K562 (cell line): ENCODE data around the gene PIKFYVE. TPM values are rescaled to one million over a fixed set of nuclear protein-coding genes. Genes with fewer than 3 reads are reported as not detected.

Experiments used
- ATAC-seq: fragments of 200-7000 bp; cut with Tn5 transposase; 3 replicates; pipeline ENCODE4 v1.9.1; 2020; ENCODE audit warnings: moderate library complexity
- BruUV-seq: library from RNA; stranded (reverse); fragments of 400-500 nt; replicated peaks from 2 replicates; lab custom pipeline; 2021; lab: Mats Ljungman, UMichigan
- CTCF ChIA-PET: fragments of 300-600 bp; formaldehyde crosslinking; extraction: SDS; loops from one replicate; lab custom pipeline; 2021; ENCODE audit warnings: low intra/inter-chr PET ratio; lab: Yijun Ruan, JAX
- POLR2A ChIA-PET: fragments of 300-600, 350-650 bp; sonication (Branson Sonifier 250); formaldehyde crosslinking; extraction: SDS; loops from one replicate; lab custom pipeline; 2021; ENCODE audit warnings: antibody characterized with exemption, inconsistent platforms; lab: Yijun Ruan, JAX
- DNase-seq, 4 experiments: peaks; one replicate each; pipeline versions ENCODE4 v3.0.0 to v3.0.0-alpha.2; 2011 to 2018; ENCODE audit warnings: low spot score in 3 of 4, mixed read lengths in 3 of 4; ENCODE audit errors: extremely low read depth in 1 of 4
- FAIRE-seq: peaks from 2 replicates; lab custom pipeline; 2011; peaks lifted over from hg19 to GRCh38; lab: Jason Lieb, UNC
- H2AFZ ChIP-seq: 2 replicates; pipeline ENCODE4 v1.6.0; 2011; ENCODE audit warnings: low read depth, low read length, control low read depth, inconsistent platforms
- H3K27ac ChIP-seq: fragments of 200-600 bp; 3 replicates; pipeline ENCODE4 v1.8.0; 2011; ENCODE audit warnings: low read depth, mild to moderate bottlenecking, control low read depth, inconsistent platforms, low read length, moderate library complexity, mixed read lengths; ENCODE audit errors: extremely low read depth
- H3K27me3 ChIP-seq, 2 experiments: fragments of 300-600 bp in 1 of 2; 2 replicates in 1 of 2; 3 replicates in 1 of 2; pipeline versions ENCODE4 v1.6.0 to v1.8.0; 2011; ENCODE audit warnings: inconsistent platforms in 2 of 2, low read length in 2 of 2, mild to moderate bottlenecking in 1 of 2, mixed read lengths in 1 of 2, moderate library complexity in 1 of 2; ENCODE audit not compliant: control insufficient read depth in 2 of 2, insufficient read depth in 2 of 2
- H3K36me3 ChIP-seq: fragments of 300-600 bp; 3 replicates; pipeline ENCODE4 v1.8.0; 2011; ENCODE audit warnings: mild to moderate bottlenecking, low read length, inconsistent platforms; ENCODE audit not compliant: control insufficient read depth, insufficient read depth
- H3K4me1 ChIP-seq, 2 experiments: fragments of 200-600 bp in 1 of 2; replicated peaks in 1 of 2; 2 replicates in 1 of 2; 3 replicates in 1 of 2; pipeline versions ENCODE4 v1.5.1 to v1.8.0; 2011; ENCODE audit warnings: inconsistent platforms in 2 of 2, low read length in 2 of 2, mild to moderate bottlenecking in 1 of 2, mixed read lengths in 1 of 2, moderate library complexity in 1 of 2; ENCODE audit not compliant: control insufficient read depth in 2 of 2, insufficient read depth in 2 of 2
- H3K4me2 ChIP-seq: 2 replicates; pipeline ENCODE4 v1.6.1; 2011; ENCODE audit warnings: low read length, control low read depth, inconsistent platforms, mixed read lengths; ENCODE audit not compliant: insufficient read depth
- H3K4me3 ChIP-seq: fragments of 200-600 bp; sonication (generic), shearing (Covaris generic); 2 replicates; pipeline ENCODE4 v1.5.1; 2016; ENCODE audit warnings: control low read depth, inconsistent platforms
- H3K79me2 ChIP-seq: fragments of 200-600 bp; 3 replicates; pipeline ENCODE4 v1.8.0; 2011; ENCODE audit warnings: low read length, inconsistent platforms; ENCODE audit not compliant: control insufficient read depth, insufficient read depth
- H3K9ac ChIP-seq, 2 experiments: 2 replicates each; pipeline versions ENCODE4 v1.6.0 to v1.6.1; 2011; ENCODE audit warnings: low read depth in 2 of 2, low read length in 2 of 2, control low read depth in 1 of 2, inconsistent platforms in 1 of 2, mild to moderate bottlenecking in 1 of 2, mixed read lengths in 1 of 2; ENCODE audit not compliant: insufficient read depth in 1 of 2
- H3K9me1 ChIP-seq: one replicate; pipeline ENCODE4 v1.6.0; 2011; ENCODE audit warnings: inconsistent platforms, mild to moderate bottlenecking, low read length, moderate library complexity; ENCODE audit not compliant: control insufficient read depth, insufficient read depth
- H3K9me3 ChIP-seq: replicated peaks from 2 replicates; pipeline ENCODE4 v1.5.1; 2011; ENCODE audit warnings: low read depth, low read length, inconsistent platforms; ENCODE audit not compliant: control insufficient read depth, insufficient read depth
- H4K20me1 ChIP-seq: replicated peaks from 2 replicates; pipeline ENCODE4 v1.6.1; 2011; ENCODE audit warnings: low read length, inconsistent platforms, mixed read lengths; ENCODE audit not compliant: control insufficient read depth, insufficient read depth
- HNRNPL ChIP-seq: fragments of 200-400 bp; formaldehyde crosslinking; IDR thresholded peaks from 2 replicates; pipeline ENCODE4 v1.6.1; 2017; ENCODE audit warnings: low read depth, mild to moderate bottlenecking, low read length
- IFI16 ChIP-seq: fragments of 250-450 bp; sonication (Bioruptor Pico); IDR thresholded peaks from 2 replicates; pipeline ENCODE4 v2.1.2; 2022; ENCODE audit warnings: mild to moderate bottlenecking, inconsistent platforms
- KHSRP ChIP-seq: fragments of 450-650 bp; IDR thresholded peaks from 2 replicates; pipeline ENCODE4 v1.6.1; 2017
- MYBL2 ChIP-seq, 2 experiments: fragments of 450-650 bp in 1 of 2; sonication (generic) in 1 of 2; formaldehyde crosslinking in 1 of 2; IDR thresholded peaks; 2 replicates each; pipeline versions ENCODE4 v1.6.1 to v1.8.1; 2017 to 2022; ENCODE audit warnings: borderline replicate concordance in 1 of 2, inconsistent platforms in 1 of 2, low read depth in 1 of 2, mild to moderate bottlenecking in 1 of 2, missing genetic modification reagents in 1 of 2, moderate library complexity in 1 of 2
- SMC3 ChIP-seq: conservative IDR thresholded peaks from 2 replicates; pipeline ENCODE4 v1.6.1; 2011; ENCODE audit warnings: low read depth, low read length, improper control_type of control experiment; ENCODE audit not compliant: insufficient read depth
- SPI1 ChIP-seq: IDR thresholded peaks from 2 replicates; pipeline ENCODE4 v1.6.1; 2011; ENCODE audit warnings: low read depth, low read length, control low read depth, borderline replicate concordance
- WGBS: fragments of 100-300 bp; shearing (Covaris generic); methylation state at CpG from one replicate; pipeline ENCODE4 v1.1.6; 2016; ENCODE audit warnings: low coverage, mixed read lengths; ENCODE audit not compliant: insufficient coverage; ENCODE audit errors: missing lambda C conversion rate; 5-methylcytosine and 5-hydroxymethylcytosine counted together
- in situ Hi-C: fragments of 300-500 bp; cut with MboI; formaldehyde crosslinking; loops from 4 replicates; pipeline ENCODE4 v1.15.0; 2018; ENCODE audit warnings: inconsistent platforms, mixed read lengths
- intact Hi-C: fragments of 100-400 bp; cut with micrococcal nuclease; formaldehyde crosslinking; loops from 2 replicates; pipeline ENCODE4 v1.14.2; 2022
- polyA plus RNA-seq, 8 experiments: library from polyadenylated mRNA; depleted of rRNA in 4 of 8; stranded (reverse) in 5 of 8; unstranded in 3 of 8; fragments of >200 nt; fragmentation: Nextera tagmentation in 2 of 8; fragmentation: Illumina TruSeq in 1 of 8; extraction: Ambion mirVana in 2 of 8; extraction: Trizol in 1 of 8; gene quantifications; 2 replicates each; pipeline versions ENCODE4 v1.2.1 to v1.2.3, GENCODE V29; 2011 to 2014; ENCODE audit warnings: inconsistent platforms in 1 of 8, missing spikeins in 1 of 8
- total RNA-seq, 7 experiments: library from RNA; depleted of rRNA in 6 of 7; stranded (reverse); fragments of >200 nt in 6 of 7; fragmentation: Illumina TruSeq in 2 of 7; extraction: Trizol in 2 of 7; gene quantifications; 2 replicates each; pipeline versions ENCODE4 v1.2.1 to v1.2.3, GENCODE V29; 2011 to 2021; ENCODE audit warnings: low replicate concordance in 1 of 7
- TF ChIP-seq, protein P1 (sequence below), 3 experiments: IDR thresholded peaks in 2 of 3; conservative IDR thresholded peaks in 1 of 3; 2 replicates each; pipeline ENCODE4 v1.5.1; 2011 to 2012; ENCODE audit warnings: low read length in 3 of 3, mild to moderate bottlenecking in 3 of 3, control low read depth in 2 of 3, improper control_type of control experiment in 1 of 3, inconsistent platforms in 1 of 3, low read depth in 1 of 3, mixed read lengths in 1 of 3, moderate library complexity in 1 of 3; ENCODE audit not compliant: insufficient read depth in 2 of 3
- TF ChIP-seq, protein P2 (sequence below): sonication (generic); formaldehyde crosslinking; IDR thresholded peaks from 2 replicates; pipeline ENCODE4 v1.8.0; 2022; ENCODE audit warnings: mild to moderate bottlenecking, missing genetic modification reagents, borderline replicate concordance
- TF ChIP-seq, protein P3 (sequence below): IDR thresholded peaks from 2 replicates; pipeline ENCODE4 v1.6.1; 2012; ENCODE audit warnings: low read depth, low read length, improper control_type of control experiment, borderline replicate concordance
- TF ChIP-seq, protein P4 (sequence below): conservative IDR thresholded peaks from 2 replicates; pipeline ENCODE4 v1.6.1; 2011; ENCODE audit warnings: low read depth, mild to moderate bottlenecking, low read length; ENCODE audit not compliant: control insufficient read depth
- TF ChIP-seq, protein P5 (sequence below): sonication (generic); formaldehyde crosslinking; IDR thresholded peaks from 2 replicates; pipeline ENCODE4 v1.8.0; 2022; ENCODE audit warnings: missing genetic modification reagents, mild to moderate bottlenecking, borderline replicate concordance

Gene PIKFYVE
- total and polyA plus RNA-seq, 9 of the 15 experiments (the other 6 are each of a cell fraction or from before 2014, with no cell fraction given): 3.6 to 25.6 (median 16.7) TPM

DNA sequence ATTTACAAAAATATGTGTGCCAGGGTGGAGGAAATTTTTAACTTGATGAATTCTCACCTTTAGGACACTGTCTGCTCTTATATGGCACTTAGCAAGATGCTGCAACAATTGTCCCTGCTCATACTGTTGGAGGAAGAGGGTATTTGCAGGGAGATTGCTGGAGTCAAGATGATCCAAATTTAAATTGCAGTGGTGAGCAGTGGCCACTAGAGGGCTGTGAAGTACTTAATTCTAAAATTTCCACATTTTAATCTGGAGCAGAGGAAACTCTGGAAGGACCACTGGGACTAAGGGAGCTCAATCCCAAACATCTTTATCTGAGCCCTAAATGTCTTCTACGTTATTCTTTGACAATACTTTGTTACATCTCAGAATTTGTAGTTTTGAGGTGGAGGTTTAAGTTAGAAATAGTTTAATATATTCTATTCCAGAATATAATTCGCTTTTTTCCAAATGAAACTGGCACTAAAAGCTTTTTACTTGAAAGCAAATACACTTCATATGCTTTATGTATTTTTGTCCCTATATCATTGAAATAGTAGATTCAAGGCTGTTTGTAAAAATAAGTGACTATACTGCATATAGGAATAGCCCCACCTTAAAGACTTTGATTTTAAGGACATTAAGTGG, 107.5 kb downstream of the PIKFYVE start:
- H2AFZ ChIP-seq: no peak overlapping the region
- H3K4me1 ChIP-seq: peaks cover 0 to 12% of the 10 kb centered on the region in 2 experiments; a peak in 2 of 5 replicates
- H3K4me3 ChIP-seq: no peak overlapping the region
- peak; percentile 73 for FAIRE-seq
- DNase-seq: peak; percentile 31 to 45 (median 34)
- H3K79me2 ChIP-seq: no peaks in the 10 kb centered on the region
- no peak overlapping the region for H3K9ac ChIP-seq
- peak; percentile 72 for ATAC-seq
- no peak overlapping the region for H3K4me2 ChIP-seq
- no peaks in the 10 kb centered on the region for H3K36me3 ChIP-seq
- no TSS peak for BruUV-seq
- ChIA-PET CTCF (interaction anchor here (0.5 kb wide), 1 partner anchor 713 kb away, joined by 3 read pairs; no protein-coding TSS in a partner anchor), POLR2A (no interaction called here)
- H3K9me1 ChIP-seq: no peaks in the 10 kb centered on the region
- intact Hi-C loops: loop anchor here (1.0 to 10.0 kb wide), 2 partner anchors 199 to 271 kb away; no protein-coding TSS in a partner anchor
- WGBS: 32% methylated on average over 2 of the region's 2 CpGs
- H3K27me3 ChIP-seq: no peaks in the 10 kb centered on the region
- in situ Hi-C loops: no loop called here
- H3K27ac ChIP-seq: no peak overlapping the region
- no peaks in the 10 kb centered on the region for H4K20me1 ChIP-seq
- H3K9me3 ChIP-seq: no peaks in the 10 kb centered on the region
- TF ChIP-seq SPI1 (no peak), KHSRP (no peak), HNRNPL (no peak), SMC3 (0 out of 2 replicates have a peak, but pooled peaks have one; percentile 24), IFI16 (CRISPR knock-in tag) (no peak), MYBL2 (IDR thresholded peaks at IDR 0.05; ENCODE audit: low read depth) (no peak), MYBL2 (CRISPR knock-in tag; IDR thresholded peaks at IDR 0.05; ENCODE audit: borderline replicate concordance) (no peak)
- TF ChIP-seq, protein P1, sequence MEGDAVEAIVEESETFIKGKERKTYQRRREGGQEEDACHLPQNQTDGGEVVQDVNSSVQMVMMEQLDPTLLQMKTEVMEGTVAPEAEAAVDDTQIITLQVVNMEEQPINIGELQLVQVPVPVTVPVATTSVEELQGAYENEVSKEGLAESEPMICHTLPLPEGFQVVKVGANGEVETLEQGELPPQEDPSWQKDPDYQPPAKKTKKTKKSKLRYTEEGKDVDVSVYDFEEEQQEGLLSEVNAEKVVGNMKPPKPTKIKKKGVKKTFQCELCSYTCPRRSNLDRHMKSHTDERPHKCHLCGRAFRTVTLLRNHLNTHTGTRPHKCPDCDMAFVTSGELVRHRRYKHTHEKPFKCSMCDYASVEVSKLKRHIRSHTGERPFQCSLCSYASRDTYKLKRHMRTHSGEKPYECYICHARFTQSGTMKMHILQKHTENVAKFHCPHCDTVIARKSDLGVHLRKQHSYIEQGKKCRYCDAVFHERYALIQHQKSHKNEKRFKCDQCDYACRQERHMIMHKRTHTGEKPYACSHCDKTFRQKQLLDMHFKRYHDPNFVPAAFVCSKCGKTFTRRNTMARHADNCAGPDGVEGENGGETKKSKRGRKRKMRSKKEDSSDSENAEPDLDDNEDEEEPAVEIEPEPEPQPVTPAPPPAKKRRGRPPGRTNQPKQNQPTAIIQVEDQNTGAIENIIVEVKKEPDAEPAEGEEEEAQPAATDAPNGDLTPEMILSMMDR (IDR thresholded peaks at IDR 0.05 in 2 of 3, conservative IDR thresholded peaks at IDR 0.05 in 1 of 3; ENCODE audit: insufficient read depth in 2 of 3, low read depth in 1 of 3, low read length in 3 of 3): peak; percentile 46 to 66 (median 64); a peak in 5 of 6 replicates
- TF ChIP-seq, protein P2, sequence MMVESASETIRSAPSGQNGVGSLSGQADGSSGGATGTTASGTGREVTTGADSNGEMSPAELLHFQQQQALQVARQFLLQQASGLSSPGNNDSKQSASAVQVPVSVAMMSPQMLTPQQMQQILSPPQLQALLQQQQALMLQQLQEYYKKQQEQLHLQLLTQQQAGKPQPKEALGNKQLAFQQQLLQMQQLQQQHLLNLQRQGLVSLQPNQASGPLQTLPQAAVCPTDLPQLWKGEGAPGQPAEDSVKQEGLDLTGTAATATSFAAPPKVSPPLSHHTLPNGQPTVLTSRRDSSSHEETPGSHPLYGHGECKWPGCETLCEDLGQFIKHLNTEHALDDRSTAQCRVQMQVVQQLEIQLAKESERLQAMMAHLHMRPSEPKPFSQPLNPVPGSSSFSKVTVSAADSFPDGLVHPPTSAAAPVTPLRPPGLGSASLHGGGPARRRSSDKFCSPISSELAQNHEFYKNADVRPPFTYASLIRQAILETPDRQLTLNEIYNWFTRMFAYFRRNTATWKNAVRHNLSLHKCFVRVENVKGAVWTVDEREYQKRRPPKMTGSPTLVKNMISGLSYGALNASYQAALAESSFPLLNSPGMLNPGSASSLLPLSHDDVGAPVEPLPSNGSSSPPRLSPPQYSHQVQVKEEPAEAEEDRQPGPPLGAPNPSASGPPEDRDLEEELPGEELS: no peak
- TF ChIP-seq, protein P3, sequence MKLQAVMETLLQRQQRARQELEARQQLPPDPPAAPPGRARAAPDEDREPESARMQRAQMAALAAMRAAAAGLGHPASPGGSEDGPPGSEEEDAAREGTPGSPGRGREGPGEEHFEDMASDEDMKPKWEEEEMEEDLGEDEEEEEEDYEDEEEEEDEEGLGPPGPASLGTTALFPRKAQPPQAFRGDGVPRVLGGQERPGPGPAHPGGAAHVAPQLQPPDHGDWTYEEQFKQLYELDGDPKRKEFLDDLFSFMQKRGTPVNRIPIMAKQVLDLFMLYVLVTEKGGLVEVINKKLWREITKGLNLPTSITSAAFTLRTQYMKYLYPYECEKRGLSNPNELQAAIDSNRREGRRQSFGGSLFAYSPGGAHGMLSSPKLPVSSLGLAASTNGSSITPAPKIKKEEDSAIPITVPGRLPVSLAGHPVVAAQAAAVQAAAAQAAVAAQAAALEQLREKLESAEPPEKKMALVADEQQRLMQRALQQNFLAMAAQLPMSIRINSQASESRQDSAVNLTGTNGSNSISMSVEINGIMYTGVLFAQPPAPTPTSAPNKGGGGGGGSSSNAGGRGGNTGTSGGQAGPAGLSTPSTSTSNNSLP: peak; percentile 59; the same call in 1 of the 2 replicates
- TF ChIP-seq, protein P4, sequence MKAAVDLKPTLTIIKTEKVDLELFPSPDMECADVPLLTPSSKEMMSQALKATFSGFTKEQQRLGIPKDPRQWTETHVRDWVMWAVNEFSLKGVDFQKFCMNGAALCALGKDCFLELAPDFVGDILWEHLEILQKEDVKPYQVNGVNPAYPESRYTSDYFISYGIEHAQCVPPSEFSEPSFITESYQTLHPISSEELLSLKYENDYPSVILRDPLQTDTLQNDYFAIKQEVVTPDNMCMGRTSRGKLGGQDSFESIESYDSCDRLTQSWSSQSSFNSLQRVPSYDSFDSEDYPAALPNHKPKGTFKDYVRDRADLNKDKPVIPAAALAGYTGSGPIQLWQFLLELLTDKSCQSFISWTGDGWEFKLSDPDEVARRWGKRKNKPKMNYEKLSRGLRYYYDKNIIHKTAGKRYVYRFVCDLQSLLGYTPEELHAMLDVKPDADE: no peak
- TF ChIP-seq, protein P5, sequence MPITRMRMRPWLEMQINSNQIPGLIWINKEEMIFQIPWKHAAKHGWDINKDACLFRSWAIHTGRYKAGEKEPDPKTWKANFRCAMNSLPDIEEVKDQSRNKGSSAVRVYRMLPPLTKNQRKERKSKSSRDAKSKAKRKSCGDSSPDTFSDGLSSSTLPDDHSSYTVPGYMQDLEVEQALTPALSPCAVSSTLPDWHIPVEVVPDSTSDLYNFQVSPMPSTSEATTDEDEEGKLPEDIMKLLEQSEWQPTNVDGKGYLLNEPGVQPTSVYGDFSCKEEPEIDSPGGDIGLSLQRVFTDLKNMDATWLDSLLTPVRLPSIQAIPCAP (CRISPR knock-in tag): no peak
